ENCODE data around the gene ADARB1. TPM values are rescaled to one million over a fixed set of nuclear protein-coding genes. Genes with fewer than 3 reads are reported as not detected.

ADARB1 gene
- total and polyA plus RNA-seq, 2 of the 8 experiments (the other 6 are each of a cell fraction or from before 2014, with no cell fraction given): 4.7 to 14.9 TPM

DNA sequence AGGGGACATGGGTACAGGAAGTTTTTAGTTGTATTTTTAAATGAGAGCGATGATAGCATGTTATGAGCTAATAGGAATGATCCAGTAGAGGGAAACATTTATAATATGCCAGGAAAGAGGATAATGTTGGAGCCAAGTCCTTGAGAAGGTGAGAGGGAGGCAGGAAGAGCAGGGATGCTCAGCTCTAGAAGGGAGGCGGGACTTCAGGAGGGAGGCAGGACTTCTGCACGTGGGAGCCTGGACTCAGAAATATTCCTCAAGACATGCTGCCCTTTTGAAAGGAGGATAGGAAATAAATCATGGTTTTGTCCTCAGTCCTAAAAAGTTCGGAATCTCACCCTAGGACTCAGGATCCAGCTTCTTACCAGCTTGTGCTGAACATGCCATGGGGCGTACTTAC is 5.9 kb downstream of the ADARB1 start:
- Histone ChIP-seq H3K18ac (ENCODE audit: extremely low read depth, low read length) (no peak overlapping the region), H3K23ac (ENCODE audit: insufficient read length) (no peak overlapping the region), H4K20me1 (replicated peaks in 1 of 2; ENCODE audit: control insufficient read depth in 1 of 2, insufficient read depth in 2 of 2, low read length in 2 of 2) (peaks cover 4 to 14% of the 10 kb centered on the region in 2 experiments), H3K23me2 (ENCODE audit: low read depth, low read length) (peaks cover 2% of the 10 kb centered on the region; the same call in 1 of the 2 replicates), H3K36me3 (ENCODE audit: control insufficient read depth in 2 of 4, insufficient read depth in 4 of 4, low read length in 3 of 4) (no peaks in the 10 kb centered on the region), H3K27ac (ENCODE audit: low read depth, low read length) (no peak overlapping the region), H2AFZ (ENCODE audit: low read length) (no peak overlapping the region), H2BK12ac (ENCODE audit: low read depth, low read length) (no peak overlapping the region), H3K4ac (replicated peaks; ENCODE audit: insufficient read length, low read depth, low read length) (no peak overlapping the region), H3K14ac (ENCODE audit: insufficient read length) (no peak overlapping the region), H4K5ac (ENCODE audit: insufficient read length, low read depth, low read length) (no peak overlapping the region), H3K79me1 (ENCODE audit: low read depth, low read length) (peaks cover 3% of the 10 kb centered on the region; the same call in 1 of the 2 replicates), H3K4me2 (ENCODE audit: insufficient read depth in 1 of 2, low read depth in 2 of 2, low read length in 2 of 2) (no peak overlapping the region), H3K56ac (replicated peaks; ENCODE audit: insufficient read length, low read depth, low read length) (no peak overlapping the region), H3K4me3 (ENCODE audit: extremely low read depth in 1 of 4, insufficient read depth in 2 of 4, low read depth in 3 of 4, low read length in 4 of 4) (no peak overlapping the region), H4K91ac (replicated peaks; ENCODE audit: insufficient read length, low read length) (no peak overlapping the region), H3K9me3 (ENCODE audit: insufficient read depth in 2 of 2, low read depth in 1 of 2, low read length in 1 of 2) (no peaks in the 10 kb centered on the region), H4K8ac (ENCODE audit: extremely low read depth, insufficient read depth, low read length) (no peak overlapping the region), H3K79me2 (ENCODE audit: control insufficient read depth in 1 of 2, insufficient read depth in 2 of 2, low read length in 2 of 2) (peaks cover 0 to 4% of the 10 kb centered on the region in 2 experiments; a peak in 1 of 4 replicates), H2AK5ac (ENCODE audit: low read depth, low read length) (no peak overlapping the region), H2BK20ac (ENCODE audit: low read length) (no peak overlapping the region), H3K27me3 (replicated peaks in 1 of 4; ENCODE audit: control insufficient read depth in 3 of 4, extremely low read depth in 1 of 4, insufficient read depth in 3 of 4, low read length in 3 of 4) (peaks cover 3 to 13% (median 10%) of the 10 kb centered on the region in 4 experiments; a peak in 6 of 7 replicates), H3K4me1 (replicated peaks in 1 of 4; ENCODE audit: control insufficient read depth in 3 of 4, insufficient read depth in 4 of 4, low read length in 3 of 4) (peaks cover 0 to 4% (median 2%) of the 10 kb centered on the region in 4 experiments; a peak in 4 of 7 replicates), H2BK120ac (replicated peaks; ENCODE audit: low read depth, low read length) (no peak overlapping the region), H2BK15ac (ENCODE audit: low read length) (no peak overlapping the region), H2BK5ac (ENCODE audit: low read depth, low read length) (no peak overlapping the region), H3K9ac (replicated peaks in 1 of 4; ENCODE audit: extremely low read depth in 1 of 4, low read depth in 3 of 4, low read length in 3 of 4) (no peak overlapping the region)
- FAIRE-seq (no peak), DNase-seq (ENCODE audit: low read depth in 1 of 2, low spot score in 2 of 2) (no peak)
- ChIA-PET POLR2A (ENCODE audit: partially characterized antibody) (interaction anchor here (1.3 kb wide), 1 partner anchor 101 kb away, joined by 4 read pairs; no protein-coding TSS in a partner anchor), CTCF (ENCODE audit: partially characterized antibody) (interaction anchor here (1.9 to 3.0 kb wide), 2 partner anchors 19 to 56 kb away, joined by 6 to 13 read pairs; no protein-coding TSS in a partner anchor)
- TF ChIP-seq SP2 (IDR thresholded peaks at IDR 0.05; ENCODE audit: low read length) (no peak), TCF12 (IDR thresholded peaks at IDR 0.05; ENCODE audit: low read depth, low read length) (no peak), HDAC2 (IDR thresholded peaks at IDR 0.05; ENCODE audit: borderline replicate concordance in 1 of 2, low read depth in 2 of 2, low read length in 2 of 2) (no peak), TBP (IDR thresholded peaks at IDR 0.05; ENCODE audit: low read depth, low read length) (no peak)
- TF ChIP-seq, protein P1, sequence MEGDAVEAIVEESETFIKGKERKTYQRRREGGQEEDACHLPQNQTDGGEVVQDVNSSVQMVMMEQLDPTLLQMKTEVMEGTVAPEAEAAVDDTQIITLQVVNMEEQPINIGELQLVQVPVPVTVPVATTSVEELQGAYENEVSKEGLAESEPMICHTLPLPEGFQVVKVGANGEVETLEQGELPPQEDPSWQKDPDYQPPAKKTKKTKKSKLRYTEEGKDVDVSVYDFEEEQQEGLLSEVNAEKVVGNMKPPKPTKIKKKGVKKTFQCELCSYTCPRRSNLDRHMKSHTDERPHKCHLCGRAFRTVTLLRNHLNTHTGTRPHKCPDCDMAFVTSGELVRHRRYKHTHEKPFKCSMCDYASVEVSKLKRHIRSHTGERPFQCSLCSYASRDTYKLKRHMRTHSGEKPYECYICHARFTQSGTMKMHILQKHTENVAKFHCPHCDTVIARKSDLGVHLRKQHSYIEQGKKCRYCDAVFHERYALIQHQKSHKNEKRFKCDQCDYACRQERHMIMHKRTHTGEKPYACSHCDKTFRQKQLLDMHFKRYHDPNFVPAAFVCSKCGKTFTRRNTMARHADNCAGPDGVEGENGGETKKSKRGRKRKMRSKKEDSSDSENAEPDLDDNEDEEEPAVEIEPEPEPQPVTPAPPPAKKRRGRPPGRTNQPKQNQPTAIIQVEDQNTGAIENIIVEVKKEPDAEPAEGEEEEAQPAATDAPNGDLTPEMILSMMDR (IDR thresholded peaks at IDR 0.05; ENCODE audit: control extremely low read depth in 1 of 3, insufficient read depth in 1 of 3, low read depth in 1 of 3, low read length in 3 of 3): no peak
- WGBS, 2 experiments (ENCODE audit: extremely low coverage in 1 of 2, insufficient coverage in 1 of 2, insufficient read length in 1 of 2, insufficient replicate concordance in 2 of 2, low coverage in 1 of 2, low lambda C conversion rate in 2 of 2, missing lambda C conversion rate in 1 of 2): 76 to 100% methylated on average over 1 to 5 of the region's 5 CpGs

Measured in H1 (cell line).